Measurements from ENCODE around the gene P2RY8. TPM values are rescaled to one million over a fixed set of nuclear protein-coding genes. Genes with fewer than 3 reads are reported as not detected.

The P2RY8 gene, protein sequence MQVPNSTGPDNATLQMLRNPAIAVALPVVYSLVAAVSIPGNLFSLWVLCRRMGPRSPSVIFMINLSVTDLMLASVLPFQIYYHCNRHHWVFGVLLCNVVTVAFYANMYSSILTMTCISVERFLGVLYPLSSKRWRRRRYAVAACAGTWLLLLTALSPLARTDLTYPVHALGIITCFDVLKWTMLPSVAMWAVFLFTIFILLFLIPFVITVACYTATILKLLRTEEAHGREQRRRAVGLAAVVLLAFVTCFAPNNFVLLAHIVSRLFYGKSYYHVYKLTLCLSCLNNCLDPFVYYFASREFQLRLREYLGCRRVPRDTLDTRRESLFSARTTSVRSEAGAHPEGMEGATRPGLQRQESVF
- total RNA-seq: not detected in 2 replicates

DNA sequence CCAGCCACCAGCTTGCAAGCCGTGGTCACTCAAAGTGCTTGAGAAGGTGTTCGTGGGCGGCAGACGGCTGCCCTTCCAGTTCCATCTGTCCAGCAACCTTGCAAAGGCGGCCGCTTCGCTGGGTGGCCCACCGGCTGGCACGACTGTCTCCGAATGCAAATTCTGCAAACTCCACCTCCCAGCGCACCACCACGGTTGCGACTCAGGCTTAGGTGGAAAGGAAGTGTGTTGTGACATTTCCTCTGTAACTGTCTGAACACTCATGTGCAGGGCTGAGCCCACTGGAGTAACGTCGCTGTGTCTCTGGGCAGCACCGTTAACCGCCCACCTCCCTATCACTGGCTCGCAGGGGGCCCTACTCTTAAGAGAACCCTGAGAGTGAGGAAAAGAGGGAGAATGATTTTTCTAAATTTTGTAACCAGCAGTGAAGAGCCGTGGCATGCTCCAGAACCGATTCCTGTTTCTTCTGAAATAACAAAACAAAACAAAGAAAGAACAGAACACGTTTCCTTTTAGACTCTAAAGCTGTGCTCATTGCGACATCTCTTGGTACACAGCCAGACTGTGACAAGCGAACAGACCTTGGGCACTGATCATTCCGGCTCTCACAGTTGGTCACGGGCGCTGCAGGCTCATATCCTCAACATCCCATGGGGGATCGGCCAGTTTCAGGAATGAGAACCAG, at the start of gene P2RY8:
P2RY8 (minus strand) TSS at position 155 of the 685 bp plus-strand sequence. CDS start 70,627 bp downstream, outside the sequence.

DNA sequence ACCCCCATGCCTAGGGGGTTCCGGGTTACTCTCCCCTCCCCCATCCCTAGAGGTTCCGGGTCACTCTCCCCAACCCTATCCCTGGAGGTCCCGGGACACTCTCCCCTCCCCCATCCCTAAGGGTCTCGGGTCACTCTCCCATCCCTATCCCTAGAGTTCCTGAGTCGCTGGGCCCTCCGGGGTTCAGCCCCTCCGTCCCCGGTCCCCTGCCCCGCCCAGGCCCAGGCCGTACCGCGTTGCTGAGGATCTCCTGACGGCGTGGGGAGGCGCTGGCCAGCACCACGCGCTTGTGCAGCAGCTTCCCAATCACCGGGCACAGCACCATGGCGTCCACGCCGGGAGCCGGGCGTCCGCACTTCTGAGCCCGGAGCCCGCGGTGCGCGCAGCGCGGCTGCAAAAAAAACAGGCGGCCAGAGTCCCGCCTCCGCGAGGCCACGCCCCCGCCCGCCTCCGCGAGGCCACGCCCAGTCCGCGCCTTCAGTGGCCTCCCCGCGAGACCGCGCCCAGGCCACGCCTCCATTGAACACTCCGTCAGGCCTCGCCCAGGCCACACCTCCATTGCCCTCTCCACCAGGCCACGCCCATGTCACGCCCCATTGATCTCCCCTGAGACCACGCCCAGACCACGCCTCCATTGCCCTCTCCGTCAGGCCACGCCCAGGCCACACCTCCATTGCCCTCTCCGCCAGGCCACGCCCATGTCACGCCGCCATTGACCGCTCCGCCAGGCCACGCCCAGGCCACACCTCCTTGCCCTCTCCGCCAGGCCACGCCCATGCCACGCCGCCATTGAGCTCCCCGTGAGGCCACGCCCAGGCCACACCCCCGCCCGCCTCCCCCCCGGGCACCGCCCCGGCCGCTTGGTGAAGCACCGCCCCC, 84.2 kb downstream of the P2RY8 start, which contains the start of gene ASMTL:
ASMTL (minus strand) TSS at position 394 of the 879 bp plus-strand sequence; CDS start at position 325, 69 bp downstream.

Other genes with a start within 250 kb of the P2RY8 start
- 0.12 TPM in 1 of 2 replicates, not detected in the other for gene IL3RA, start 200.4 kb downstream of the P2RY8 start, total RNA-seq
- gene SLC25A6, start 145.1 kb downstream of the P2RY8 start, total RNA-seq: 163 and 166 TPM in 2 replicates
- gene ASMTL, start 84.3 kb downstream of the P2RY8 start, total RNA-seq: 8.0 and 12.9 TPM in 2 replicates
- 26.0 and 43.9 TPM in 2 replicates for gene AKAP17A, start 54.4 kb upstream of the P2RY8 start, total RNA-seq
- not detected in 2 replicates for gene ASMT, start 77.9 kb upstream of the P2RY8 start, total RNA-seq

All from uterine smooth muscle cell (primary cell).